ENCODE results near the gene GMFB. TPM values are rescaled to one million over a fixed set of nuclear protein-coding genes. Genes with fewer than 3 reads are reported as not detected.
A peak's percentile ranks its signal among the peaks of the same experiment; 100 is the strongest.
"Not testable (repeated sequence)": the region's sequence is repeated elsewhere in the genome, so short reads cannot be mapped to it uniquely, and the experiment has no call there.

GMFB gene
- total and polyA plus RNA-seq, 2 donors (not counting 3 experiments of a cell fraction or from before 2014, with no cell fraction given): 10.1 to 52.0 TPM

DNA sequence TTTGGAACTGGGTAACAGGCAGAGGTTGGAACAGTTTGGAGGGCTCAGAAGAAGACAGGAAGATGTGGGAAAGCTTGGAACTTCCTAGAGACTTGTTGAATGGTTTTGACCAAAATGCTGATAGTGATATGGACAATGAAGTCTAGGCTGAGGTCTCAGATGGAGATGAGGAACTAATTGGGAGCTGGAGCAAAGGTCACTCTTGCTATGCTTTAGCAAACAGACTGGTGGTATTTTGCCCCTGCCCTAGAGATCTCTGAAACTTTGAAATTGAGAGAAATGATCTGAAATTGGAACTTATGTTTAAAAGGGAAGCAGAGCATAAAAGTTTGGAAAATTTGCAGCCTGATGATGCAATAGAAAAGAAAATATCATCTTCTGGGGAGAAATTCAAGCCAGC is 30.2 kb downstream of the GMFB start:
- dilution Hi-C loops (cut with MboI; ENCODE audit: extremely low pct_ligation_motif_present, low sequenced_read_pairs); CTCF ChIA-PET: not testable (repeated sequence)

DNA sequence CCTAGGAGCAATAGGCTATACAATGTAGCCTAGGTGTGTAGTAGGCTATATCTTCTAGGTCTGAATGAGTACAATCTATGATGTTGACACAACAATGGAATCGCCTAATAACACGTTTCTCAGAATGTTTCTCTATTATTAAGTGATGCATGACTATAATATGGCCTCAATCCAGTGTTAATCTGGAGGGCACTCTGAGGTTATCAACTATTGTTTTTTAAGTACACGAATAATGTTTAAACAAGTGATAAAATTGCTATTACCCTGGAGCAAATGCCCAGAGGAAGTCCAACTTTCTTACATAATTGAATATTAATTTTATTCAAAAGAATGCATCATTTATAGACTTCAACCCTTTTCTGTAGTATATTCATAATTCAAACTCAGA is 31.2 kb downstream of the GMFB start:
- H3K27me3 ChIP-seq (ENCODE audit: control insufficient read depth in 2 of 2, insufficient read depth in 2 of 2, low read length in 2 of 2): peaks cover 3 to 7% of the 10 kb centered on the region in 2 experiments
- no TSS peak for BruUV-seq (replicated peaks)
- POLR2A ChIA-PET: interaction anchor here (1.0 kb wide), 1 partner anchor 11 kb away, joined by 5 read pairs; no protein-coding TSS in a partner anchor
- H3K9me1 ChIP-seq (replicated peaks; ENCODE audit: control insufficient read depth, extremely low read depth, insufficient read depth, low read length): no peaks in the 10 kb centered on the region
- peak; percentile 39 for DNase-seq (ENCODE audit: low read depth, low spot score)
- dilution Hi-C loops (cut with MboI; ENCODE audit: extremely low pct_ligation_motif_present, low sequenced_read_pairs): no loop called here
- CTCF ChIA-PET: no interaction called here
- H3K4me1 ChIP-seq (ENCODE audit: control insufficient read depth, extremely low read depth, insufficient read depth, low read length): peaks cover 5% of the 10 kb centered on the region
- intact Hi-C loops (cut with micrococcal nuclease): no loop called here
- no peak overlapping the region for H3K4me2 ChIP-seq (ENCODE audit: insufficient read depth, low read length)
- H3K79me2 ChIP-seq (ENCODE audit: control insufficient read depth, insufficient read depth, low read length): no peaks in the 10 kb centered on the region
- H4K20me1 ChIP-seq (replicated peaks; ENCODE audit: control insufficient read depth, extremely low read depth, insufficient read depth, low read length): no peaks in the 10 kb centered on the region
- no peak for FAIRE-seq
- TF ChIP-seq EZH2 (IDR thresholded peaks at IDR 0.05; ENCODE audit: borderline replicate concordance, low read depth, low read length, severe bottlenecking): no peak
- no peak for TF ChIP-seq JUN (IDR thresholded peaks at IDR 0.05; ENCODE audit: borderline replicate concordance, insufficient read depth, insufficient read length, low read depth)
- TF ChIP-seq GATA2 (IDR thresholded peaks at IDR 0.05; ENCODE audit: insufficient read depth, insufficient read length, low read depth, low read length): no peak
- TF ChIP-seq POLR2A (IDR thresholded peaks at IDR 0.05; ENCODE audit: low read depth, low read length): no peak
- TF ChIP-seq, protein P1, sequence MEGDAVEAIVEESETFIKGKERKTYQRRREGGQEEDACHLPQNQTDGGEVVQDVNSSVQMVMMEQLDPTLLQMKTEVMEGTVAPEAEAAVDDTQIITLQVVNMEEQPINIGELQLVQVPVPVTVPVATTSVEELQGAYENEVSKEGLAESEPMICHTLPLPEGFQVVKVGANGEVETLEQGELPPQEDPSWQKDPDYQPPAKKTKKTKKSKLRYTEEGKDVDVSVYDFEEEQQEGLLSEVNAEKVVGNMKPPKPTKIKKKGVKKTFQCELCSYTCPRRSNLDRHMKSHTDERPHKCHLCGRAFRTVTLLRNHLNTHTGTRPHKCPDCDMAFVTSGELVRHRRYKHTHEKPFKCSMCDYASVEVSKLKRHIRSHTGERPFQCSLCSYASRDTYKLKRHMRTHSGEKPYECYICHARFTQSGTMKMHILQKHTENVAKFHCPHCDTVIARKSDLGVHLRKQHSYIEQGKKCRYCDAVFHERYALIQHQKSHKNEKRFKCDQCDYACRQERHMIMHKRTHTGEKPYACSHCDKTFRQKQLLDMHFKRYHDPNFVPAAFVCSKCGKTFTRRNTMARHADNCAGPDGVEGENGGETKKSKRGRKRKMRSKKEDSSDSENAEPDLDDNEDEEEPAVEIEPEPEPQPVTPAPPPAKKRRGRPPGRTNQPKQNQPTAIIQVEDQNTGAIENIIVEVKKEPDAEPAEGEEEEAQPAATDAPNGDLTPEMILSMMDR (IDR thresholded peaks at IDR 0.05; ENCODE audit: extremely low read depth in 1 of 2, insufficient read depth in 1 of 2, low read depth in 1 of 2, low read length in 2 of 2): no peak
- no peak for TF ChIP-seq FOS (IDR thresholded peaks at IDR 0.05; ENCODE audit: borderline replicate concordance, insufficient read depth, low read length)
- TF ChIP-seq, protein P2, sequence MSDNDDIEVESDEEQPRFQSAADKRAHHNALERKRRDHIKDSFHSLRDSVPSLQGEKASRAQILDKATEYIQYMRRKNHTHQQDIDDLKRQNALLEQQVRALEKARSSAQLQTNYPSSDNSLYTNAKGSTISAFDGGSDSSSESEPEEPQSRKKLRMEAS (IDR thresholded peaks at IDR 0.05; ENCODE audit: insufficient read depth, insufficient read length): no peak
- TF ChIP-seq MYC (IDR thresholded peaks at IDR 0.05; ENCODE audit: low read depth, low read length): no peak
- no peak for TF ChIP-seq POLR2AphosphoS5 (IDR thresholded peaks at IDR 0.05; ENCODE audit: insufficient read depth, low read depth, low read length)
- no peak overlapping the region for H3K9ac ChIP-seq (replicated peaks; ENCODE audit: extremely low read depth, insufficient read depth, low read length)
- H3K4me3 ChIP-seq (replicated peaks in 1 of 3; ENCODE audit: insufficient read depth in 1 of 3, low read depth in 1 of 3, low read length in 3 of 3): no peak overlapping the region
- no peaks in the 10 kb centered on the region for H3K36me3 ChIP-seq (ENCODE audit: control insufficient read depth in 2 of 2, extremely low read depth in 1 of 2, insufficient read depth in 2 of 2, low read length in 2 of 2)
- H2AFZ ChIP-seq (ENCODE audit: low read depth, low read length): no peak overlapping the region
- H3K27ac ChIP-seq (ENCODE audit: insufficient read depth, low read depth, low read length): no peak overlapping the region
- H3K9me3 ChIP-seq (replicated peaks; ENCODE audit: control insufficient read depth, insufficient read depth, low read length): no peaks in the 10 kb centered on the region

More for the DNA sequence above, 30.2 kb downstream of the GMFB start:
- H3K36me3 ChIP-seq (ENCODE audit: control insufficient read depth in 2 of 2, extremely low read depth in 1 of 2, insufficient read depth in 2 of 2, low read length in 2 of 2); DNase-seq (ENCODE audit: low read depth, low spot score); POLR2A ChIA-PET; H3K9me1 ChIP-seq (replicated peaks; ENCODE audit: control insufficient read depth, extremely low read depth, insufficient read depth, low read length); H3K9ac ChIP-seq (replicated peaks; ENCODE audit: extremely low read depth, insufficient read depth, low read length); H3K4me1 ChIP-seq (ENCODE audit: control insufficient read depth, extremely low read depth, insufficient read depth, low read length); H4K20me1 ChIP-seq (replicated peaks; ENCODE audit: control insufficient read depth, extremely low read depth, insufficient read depth, low read length); BruUV-seq (replicated peaks); H3K4me2 ChIP-seq (ENCODE audit: insufficient read depth, low read length); FAIRE-seq; H2AFZ ChIP-seq (ENCODE audit: low read depth, low read length); intact Hi-C loops (cut with micrococcal nuclease); H3K79me2 ChIP-seq (ENCODE audit: control insufficient read depth, insufficient read depth, low read length); H3K4me3 ChIP-seq (replicated peaks in 1 of 3; ENCODE audit: insufficient read depth in 1 of 3, low read depth in 1 of 3, low read length in 3 of 3); H3K9me3 ChIP-seq (replicated peaks; ENCODE audit: control insufficient read depth, insufficient read depth, low read length); H3K27ac ChIP-seq (ENCODE audit: insufficient read depth, low read depth, low read length): not testable (repeated sequence)
- H3K27me3 ChIP-seq (ENCODE audit: control insufficient read depth in 2 of 2, insufficient read depth in 2 of 2, low read length in 2 of 2): peaks cover 10 to 12% of the 10 kb centered on the region in 2 experiments
